ENCODE results near the gene AGFG2. TPM values are rescaled to one million over a fixed set of nuclear protein-coding genes. Genes with fewer than 3 reads are reported as not detected.

Gene AGFG2
- total and polyA plus RNA-seq, 2 of the 13 experiments (the other 11 are each of a cell fraction or from before 2014, with no cell fraction given) = 125 to 132 TPM

GRCh38 chr7:100562195-100563099, 23.4 kb downstream of the AGFG2 start:
- peaks cover 91% of the 10 kb centered on the region for H3K4me1 ChIP-seq (ENCODE audit: insufficient read depth, low read length)
- H3K27me3 ChIP-seq (ENCODE audit: control insufficient read depth in 1 of 2, insufficient read depth in 2 of 2, low read length in 2 of 2) = no peaks in the 10 kb centered on the region
- no peak overlapping the region for H2AFZ ChIP-seq (ENCODE audit: low read length)
- H3K79me2 ChIP-seq (ENCODE audit: insufficient read depth, low read length) = peaks cover 4% of the 10 kb centered on the region
- peaks cover 29 to 71% of the 10 kb centered on the region in 2 experiments for H3K36me3 ChIP-seq (replicated peaks in 1 of 2; ENCODE audit: control insufficient read depth in 1 of 2, insufficient read depth in 2 of 2, low read length in 2 of 2)
- in situ Hi-C loops (cut with HindIII; ENCODE audit: extremely low pct_ligation_motif_present, low pct_unique_long_range_greater_than_20kb) (no loop called here), intact Hi-C loops (cut with micrococcal nuclease; ENCODE audit: unreplicated experiment) (loop anchor here (5.0 kb wide), 1 partner anchor 95 kb away; no protein-coding TSS in a partner anchor)
- BruUV-seq (replicated peaks) = no TSS peak
- H3K4me2 ChIP-seq (ENCODE audit: low read depth, low read length) = no peak overlapping the region
- DNase-seq (ENCODE audit: low spot score) (no peak), FAIRE-seq (no peak), ATAC-seq (no peak)
- POLR2A ChIA-PET = interaction anchor here (1.2 kb wide), 1 partner anchor 24 kb away, joined by 3 read pairs; the partner anchor contains the start of gene FBXO24
- CTCF ChIA-PET (ENCODE audit: low intra/inter-chr PET ratio, low total read pairs) = no interaction called here
- H3K9ac ChIP-seq (ENCODE audit: insufficient read depth, low read depth, low read length) = no peak overlapping the region
- 98% methylated on average over 26 of the region's 26 CpGs for WGBS (ENCODE audit: low lambda C conversion rate)
- H3K4me3 ChIP-seq (replicated peaks in 1 of 3; ENCODE audit: insufficient read depth in 1 of 3, low read depth in 2 of 3, low read length in 3 of 3) = no peak overlapping the region
- peaks cover 21% of the 10 kb centered on the region; the same call in 1 of the 2 replicates for H4K20me1 ChIP-seq (ENCODE audit: insufficient read depth, low read length)
- H3K9me3 ChIP-seq (ENCODE audit: low read length) = no peaks in the 10 kb centered on the region
- H3K27ac ChIP-seq (ENCODE audit: extremely low read length, insufficient read depth, low read length) = peak overlapping the region; percentile 14
- peak; percentile 26; the same call in 1 of the 2 replicates for TF ChIP-seq ZNF687 (CRISPR knock-in tag; IDR thresholded peaks at IDR 0.05)
- no peak for TF ChIP-seq ZFYVE20 (CRISPR knock-in tag; IDR thresholded peaks at IDR 0.05; ENCODE audit: borderline replicate concordance, low read depth)
- TF ChIP-seq USF2 (IDR thresholded peaks at IDR 0.05; ENCODE audit: low read depth, low read length) = no peak
- TF ChIP-seq USF2 (CRISPR knock-in tag; IDR thresholded peaks at IDR 0.05; ENCODE audit: borderline replicate concordance) = no peak
- no peak for TF ChIP-seq ZNF572 (CRISPR knock-in tag; IDR thresholded peaks at IDR 0.05)
- TF ChIP-seq ZBTB38 (CRISPR knock-in tag; IDR thresholded peaks at IDR 0.05) = peak; percentile 18; the same call in 1 of the 2 replicates
- TF ChIP-seq KDM5B (CRISPR knock-in tag; IDR thresholded peaks at IDR 0.05; ENCODE audit: borderline replicate concordance) = 0 out of 2 replicates have a peak, but pooled peaks have one; percentile 42
- peak; percentile 46; the same call in 1 of the 2 replicates for TF ChIP-seq SSRP1 (CRISPR knock-in tag; IDR thresholded peaks at IDR 0.05)
- peak; percentile 27; the same call in 1 of the 2 replicates for TF ChIP-seq POLR2AphosphoS5 (IDR thresholded peaks at IDR 0.05; ENCODE audit: low read depth, low read length)
- peak; percentile 72 for TF ChIP-seq RBFOX2 (IDR thresholded peaks at IDR 0.05; ENCODE audit: low read depth, low read length)
- no peak for TF ChIP-seq MAFF (IDR thresholded peaks at IDR 0.05; ENCODE audit: low read depth, low read length)
- 0 out of 2 replicates have a peak, but pooled peaks have one; percentile 28 for TF ChIP-seq ZNF333 (CRISPR knock-in tag; IDR thresholded peaks at IDR 0.05; ENCODE audit: borderline replicate concordance)
- TF ChIP-seq BCL3 (CRISPR knock-in tag; IDR thresholded peaks at IDR 0.05) = no peak
